GM19035 (cell line): ENCODE results near the gene LPGAT1.
"Not testable (repeated sequence)": the region's sequence is repeated elsewhere in the genome, so short reads cannot be mapped to it uniquely, and the experiment has no call there.

Source experiments
- ATAC-seq: cut with Tn5 transposase; IDR thresholded peaks from one replicate; pipeline ENCODE4 v1.9.1; 2021; ENCODE audit not compliant: unreplicated experiment

Gene LPGAT1, protein sequence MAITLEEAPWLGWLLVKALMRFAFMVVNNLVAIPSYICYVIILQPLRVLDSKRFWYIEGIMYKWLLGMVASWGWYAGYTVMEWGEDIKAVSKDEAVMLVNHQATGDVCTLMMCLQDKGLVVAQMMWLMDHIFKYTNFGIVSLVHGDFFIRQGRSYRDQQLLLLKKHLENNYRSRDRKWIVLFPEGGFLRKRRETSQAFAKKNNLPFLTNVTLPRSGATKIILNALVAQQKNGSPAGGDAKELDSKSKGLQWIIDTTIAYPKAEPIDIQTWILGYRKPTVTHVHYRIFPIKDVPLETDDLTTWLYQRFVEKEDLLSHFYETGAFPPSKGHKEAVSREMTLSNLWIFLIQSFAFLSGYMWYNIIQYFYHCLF

GRCh38 chr1:211830328-211831142 lies at the start of gene LPGAT1:
Gene LPGAT1, minus strand, starts transcription at chr1:211830763. Its CDS starts 1,467 bp downstream, at chr1:211829296.
- peak; percentile 76 for ATAC-seq

GRCh38 chr1:211879475-211879874 lies 48.9 kb upstream of the LPGAT1 start:
- ATAC-seq: no peak

- no peak for ATAC-seq
These were observed 46.5 kb upstream of the LPGAT1 start for GRCh38 chr1:211876851-211877590.

DNA sequence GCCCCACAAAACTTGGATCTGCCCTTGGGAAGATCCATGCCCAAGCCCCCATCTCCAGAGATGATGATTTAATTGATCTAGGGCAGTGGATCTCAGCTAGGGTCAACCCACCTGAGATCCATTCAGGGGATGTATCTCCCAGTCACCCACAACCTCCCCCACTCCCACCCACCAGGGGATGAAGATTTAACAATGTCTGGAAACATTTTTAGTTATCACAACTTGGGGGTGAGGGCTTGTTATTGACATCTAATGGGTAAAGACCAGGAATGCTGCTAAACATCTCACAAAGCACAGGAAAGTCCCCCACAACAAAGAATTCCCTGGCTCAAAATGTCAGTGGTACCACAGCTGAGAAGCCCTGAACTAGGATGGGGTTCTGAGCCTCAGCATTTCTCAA lies 45.0 kb upstream of the LPGAT1 start:
- ATAC-seq: no peak

DNA sequence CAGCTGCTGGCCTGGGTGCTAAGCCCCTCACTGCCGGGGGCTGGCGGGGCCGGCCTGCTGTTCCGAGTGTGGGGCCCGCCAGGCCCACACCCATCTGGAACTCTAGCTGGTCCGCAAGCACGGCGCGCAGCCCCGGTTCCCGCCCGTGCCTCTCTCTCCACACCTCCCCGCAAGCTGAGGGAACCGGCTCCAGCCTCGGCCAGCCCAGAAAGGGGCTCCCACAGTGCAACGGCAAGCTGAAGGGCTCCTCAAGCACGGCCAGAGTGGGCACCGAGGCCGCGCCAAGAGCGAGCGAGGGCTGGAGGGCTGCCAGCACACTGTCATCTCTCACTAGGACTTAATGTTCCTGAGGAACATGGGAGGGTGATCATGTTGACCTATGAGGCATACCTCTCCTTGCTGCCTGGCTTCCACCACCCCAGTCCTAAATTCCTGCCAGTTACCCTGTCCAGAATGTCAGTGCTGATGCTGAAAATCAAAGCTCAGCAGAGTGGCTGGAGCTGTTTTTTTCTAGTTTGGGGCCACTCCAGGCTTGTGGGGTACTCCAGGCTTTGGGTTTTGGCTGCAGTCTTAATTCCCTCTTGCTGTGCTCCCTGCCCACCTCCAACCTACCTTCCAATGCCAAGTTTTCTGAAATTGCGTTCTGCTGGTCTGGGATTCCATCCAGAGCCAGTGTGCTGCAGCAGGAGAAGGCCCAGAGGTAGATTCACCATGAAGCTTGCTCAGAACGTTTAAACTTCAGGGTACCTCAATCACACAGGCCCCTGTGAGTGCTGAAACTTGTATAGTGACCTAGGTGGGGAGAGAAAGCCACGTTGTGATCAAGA lies 44.2 kb upstream of the LPGAT1 start:
- ATAC-seq: no peak

DNA sequence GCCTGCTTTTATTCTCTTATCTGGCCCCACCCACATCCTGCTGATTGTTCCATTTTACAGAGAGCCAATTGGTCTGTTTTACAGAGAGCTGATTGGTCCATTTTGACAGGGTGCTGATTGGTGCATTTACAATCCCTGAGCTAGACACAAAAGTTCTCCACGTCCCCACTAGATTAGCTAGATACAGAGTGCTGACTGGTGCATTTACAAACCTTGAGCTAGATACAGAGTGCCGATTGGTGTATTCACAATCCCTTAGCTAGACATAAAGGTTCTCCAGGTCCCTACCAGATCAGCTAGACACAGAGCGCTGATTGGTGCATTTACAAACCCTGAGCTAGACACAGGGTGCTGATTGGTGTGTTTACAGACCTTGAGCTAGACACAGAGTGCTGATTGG lies 43.2 kb upstream of the LPGAT1 start:
- not testable (repeated sequence) for ATAC-seq

- no peak for ATAC-seq
These were observed 39.6 kb upstream of the LPGAT1 start for GRCh38 chr1:211870156-211870555.

DNA sequence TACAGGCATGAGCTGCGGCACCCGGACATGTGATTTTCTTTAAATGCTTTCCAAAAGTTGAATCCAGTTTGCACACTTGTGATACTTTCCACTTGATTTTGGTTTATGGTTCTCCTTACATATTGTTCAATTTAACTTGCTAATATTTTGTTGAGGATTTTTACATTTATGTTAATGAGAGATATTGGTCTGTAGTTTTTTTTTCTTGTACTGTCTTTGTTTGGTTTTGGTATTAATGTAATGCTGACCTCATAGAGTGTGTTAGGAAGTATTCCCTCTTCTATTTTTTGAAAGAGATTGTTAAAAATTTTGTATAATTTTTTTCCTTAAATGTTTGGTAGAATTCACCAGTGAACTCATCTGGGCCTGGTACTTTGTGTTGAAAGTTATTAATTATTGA lies 34.6 kb upstream of the LPGAT1 start:
- no peak for ATAC-seq

- no peak for ATAC-seq
These were observed 28.8 kb upstream of the LPGAT1 start for GRCh38 chr1:211859405-211859804.

DNA sequence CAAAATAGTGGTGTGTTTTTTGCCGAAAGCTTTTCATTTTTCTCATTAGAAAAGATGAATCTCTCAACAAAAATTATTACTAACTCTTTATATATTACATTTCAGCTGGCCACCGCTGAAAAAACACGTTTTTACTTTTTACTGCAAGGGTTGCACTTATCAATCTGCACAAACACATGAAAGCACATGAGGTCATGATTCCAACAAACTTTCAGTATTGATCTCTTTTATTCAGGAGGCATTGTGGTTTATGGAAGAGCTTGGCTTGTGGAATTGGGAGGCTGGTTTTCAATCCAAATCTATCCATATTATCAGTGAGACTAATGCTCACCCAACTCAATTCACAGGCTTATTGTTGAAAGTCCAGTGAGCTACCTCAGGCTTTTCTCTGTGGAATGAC lies 20.6 kb upstream of the LPGAT1 start:
- ATAC-seq: no peak

GRCh38 chr1:211843507-211844298 lies 13.1 kb upstream of the LPGAT1 start:
- ATAC-seq: no peak

GRCh38 chr1:211843018-211843417 lies 12.5 kb upstream of the LPGAT1 start:
- ATAC-seq: no peak

DNA sequence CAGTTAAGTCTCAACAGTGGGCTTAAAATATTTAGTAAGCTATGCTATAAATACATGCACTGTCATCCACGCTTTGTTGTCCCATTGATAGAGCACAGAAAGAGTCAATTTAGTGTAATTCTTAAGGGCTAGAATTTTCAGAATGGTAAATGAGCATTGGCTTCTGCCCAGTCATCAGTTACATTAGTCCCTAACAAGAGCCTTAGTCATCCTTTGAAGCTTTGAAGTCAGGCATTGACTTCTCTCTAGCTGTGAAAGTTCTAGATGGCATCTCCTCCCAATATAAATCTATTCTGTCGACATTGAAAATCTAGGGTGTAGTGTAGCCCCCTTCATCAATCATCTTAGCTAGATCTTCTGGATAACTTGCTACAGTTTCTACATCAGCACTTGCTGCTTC lies 12.0 kb upstream of the LPGAT1 start:
- ATAC-seq: no peak

DNA sequence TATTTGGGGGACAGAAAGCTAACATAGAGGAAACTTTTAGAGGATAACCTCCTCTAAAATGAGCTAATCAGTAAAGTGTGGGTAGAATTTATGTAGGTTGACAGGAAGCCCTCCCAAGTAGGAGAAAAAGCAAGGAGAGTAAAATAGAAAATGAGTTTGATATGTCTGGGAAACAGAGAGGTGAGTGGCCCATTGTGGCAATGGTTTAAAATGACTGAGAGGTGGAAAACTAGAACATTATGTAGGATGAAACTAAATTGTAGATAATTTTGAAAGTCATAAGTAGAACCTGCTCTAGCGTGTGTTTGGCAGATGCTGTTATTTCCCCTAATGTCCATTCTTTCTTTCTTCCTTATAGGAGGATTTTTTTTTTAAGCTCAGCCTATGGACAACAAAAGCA lies 8.5 kb upstream of the LPGAT1 start:
- ATAC-seq: no peak

- no peak for ATAC-seq
These were observed 2.7 kb upstream of the LPGAT1 start for GRCh38 chr1:211833174-211833820.

DNA sequence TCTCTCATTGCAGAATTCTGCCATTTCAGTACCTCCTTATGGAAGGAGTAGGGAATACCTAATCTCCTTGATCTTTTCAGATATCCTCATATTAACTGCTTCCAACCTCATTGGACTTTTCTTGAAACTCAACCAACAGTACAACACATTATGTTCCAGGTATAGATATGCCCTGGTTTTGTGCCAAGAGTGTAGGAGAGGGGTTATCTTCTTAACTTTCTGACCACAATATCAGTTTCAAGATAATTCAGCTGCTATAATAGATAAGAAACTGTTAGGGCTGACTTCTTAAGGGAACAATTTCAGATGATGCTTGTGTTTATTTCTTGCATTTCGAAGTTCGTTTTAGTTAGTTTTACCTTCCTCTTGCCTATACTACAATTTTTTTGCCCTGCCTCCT lies 2.1 kb upstream of the LPGAT1 start:
- ATAC-seq: no peak

DNA sequence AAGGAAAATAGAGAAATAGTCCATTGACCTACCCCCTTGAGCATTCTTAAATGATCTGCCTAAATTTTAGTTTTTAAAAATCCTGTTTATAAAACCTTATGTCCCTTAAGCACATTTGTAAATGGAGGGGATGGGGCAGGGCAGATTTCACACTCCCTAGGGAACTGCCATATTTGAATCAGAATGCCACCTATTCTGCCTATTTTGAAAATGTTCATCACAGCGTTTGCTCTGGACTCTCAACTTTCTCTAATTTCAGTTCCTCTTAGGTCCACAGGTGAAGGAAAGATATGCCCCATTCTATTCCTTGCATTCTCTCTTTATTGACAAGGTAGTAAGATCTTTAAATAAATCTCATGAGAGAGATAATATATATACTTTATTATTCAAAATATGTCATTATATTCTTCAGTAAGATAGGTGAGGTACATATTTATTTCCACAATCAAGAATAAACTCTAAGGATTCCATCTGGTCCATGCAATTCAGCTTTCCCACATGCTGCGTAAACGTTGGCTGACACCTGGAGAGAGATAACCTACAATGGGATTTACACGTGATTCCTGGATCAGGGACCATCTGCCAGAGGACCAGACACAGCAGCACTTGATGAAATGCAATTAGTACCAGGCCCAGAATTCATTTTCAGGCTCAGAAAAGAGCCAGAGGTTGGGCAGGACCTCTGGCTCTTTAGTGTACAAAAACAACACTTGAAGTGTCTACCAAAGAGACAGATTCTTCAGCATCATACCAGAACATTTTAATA lies 1.2 kb upstream of the LPGAT1 start:
- no peak for ATAC-seq

DNA sequence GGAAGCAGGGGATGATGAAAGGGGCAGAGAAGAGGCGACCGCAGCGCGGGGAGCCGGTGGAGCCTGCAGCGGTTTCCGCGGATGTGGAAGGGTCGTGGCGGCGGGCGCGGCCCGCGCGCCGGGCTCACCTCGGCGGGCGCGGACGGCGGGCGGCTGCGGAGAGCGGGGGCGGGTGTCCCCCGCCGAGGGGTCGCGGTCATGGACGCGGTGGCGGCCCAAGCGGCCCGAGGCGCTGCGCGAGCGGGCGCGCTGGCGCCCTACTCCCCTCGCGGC lies 572 bp downstream of the LPGAT1 start:
- peak; percentile 29 for ATAC-seq
